ENCODE measurements around the gene ALPK1. TPM values are rescaled to one million over a fixed set of nuclear protein-coding genes. Genes with fewer than 3 reads are reported as not detected.

The ALPK1 gene
- total RNA-seq, 4 donors from 2014 or later = 1.8 to 12.6 (median 3.3) TPM

GRCh38 chr4:112377594-112378242 lies 80.5 kb downstream of the ALPK1 start:
- no peaks in the 10 kb centered on the region for H3K27me3 ChIP-seq
- no peak overlapping the region for H3K4me3 ChIP-seq
- intact Hi-C loops (cut with DNase I; ENCODE audit: low total_unique reads) = no loop called here
- H3K27ac ChIP-seq = no peak overlapping the region
- H3K9me3 ChIP-seq = no peaks in the 10 kb centered on the region
- TF ChIP-seq POLR2A (IDR thresholded peaks at IDR 0.05) = no peak
- TF ChIP-seq, protein P1, sequence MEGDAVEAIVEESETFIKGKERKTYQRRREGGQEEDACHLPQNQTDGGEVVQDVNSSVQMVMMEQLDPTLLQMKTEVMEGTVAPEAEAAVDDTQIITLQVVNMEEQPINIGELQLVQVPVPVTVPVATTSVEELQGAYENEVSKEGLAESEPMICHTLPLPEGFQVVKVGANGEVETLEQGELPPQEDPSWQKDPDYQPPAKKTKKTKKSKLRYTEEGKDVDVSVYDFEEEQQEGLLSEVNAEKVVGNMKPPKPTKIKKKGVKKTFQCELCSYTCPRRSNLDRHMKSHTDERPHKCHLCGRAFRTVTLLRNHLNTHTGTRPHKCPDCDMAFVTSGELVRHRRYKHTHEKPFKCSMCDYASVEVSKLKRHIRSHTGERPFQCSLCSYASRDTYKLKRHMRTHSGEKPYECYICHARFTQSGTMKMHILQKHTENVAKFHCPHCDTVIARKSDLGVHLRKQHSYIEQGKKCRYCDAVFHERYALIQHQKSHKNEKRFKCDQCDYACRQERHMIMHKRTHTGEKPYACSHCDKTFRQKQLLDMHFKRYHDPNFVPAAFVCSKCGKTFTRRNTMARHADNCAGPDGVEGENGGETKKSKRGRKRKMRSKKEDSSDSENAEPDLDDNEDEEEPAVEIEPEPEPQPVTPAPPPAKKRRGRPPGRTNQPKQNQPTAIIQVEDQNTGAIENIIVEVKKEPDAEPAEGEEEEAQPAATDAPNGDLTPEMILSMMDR (IDR thresholded peaks at IDR 0.05 in 4 of 5, conservative IDR thresholded peaks at IDR 0.05 in 1 of 5) = no peak
- in situ Hi-C loops (cut with MboI; ENCODE audit: low sequenced_read_pairs in 4 of 4) = no loop called here
- DNase-seq (no peak), ATAC-seq (no peak)
- no peaks in the 10 kb centered on the region for H3K4me1 ChIP-seq
- no peaks in the 10 kb centered on the region for H3K36me3 ChIP-seq

DNA sequence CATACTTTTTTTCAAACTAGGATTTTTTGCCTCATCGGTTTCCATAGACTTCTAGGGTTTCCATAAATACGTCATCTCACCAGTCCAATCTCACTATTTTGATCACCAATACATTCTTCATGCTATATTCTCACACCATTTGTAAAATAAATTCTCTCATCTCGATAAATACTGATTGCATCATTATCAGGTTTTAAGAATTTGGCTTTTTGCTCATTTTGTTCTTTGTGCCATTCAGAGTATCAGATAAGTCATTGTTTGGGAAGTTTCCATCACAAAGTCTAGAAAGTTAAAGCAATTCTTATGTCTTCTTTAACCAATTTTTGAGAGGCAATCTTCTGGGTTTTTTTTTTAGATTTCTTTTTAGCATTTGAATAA lies 81.1 kb downstream of the ALPK1 start:
- H3K4me1 ChIP-seq = no peaks in the 10 kb centered on the region
- no peaks in the 10 kb centered on the region for H3K9me3 ChIP-seq
- in situ Hi-C loops (cut with MboI; ENCODE audit: low sequenced_read_pairs in 4 of 4) = no loop called here
- TF ChIP-seq, protein P1 (IDR thresholded peaks at IDR 0.05 in 4 of 5, conservative IDR thresholded peaks at IDR 0.05 in 1 of 5) = no peak
- TF ChIP-seq POLR2A (IDR thresholded peaks at IDR 0.05) = no peak
- ATAC-seq (no peak), DNase-seq (no peak)
- no peak overlapping the region for H3K27ac ChIP-seq
- intact Hi-C loops (cut with DNase I; ENCODE audit: low total_unique reads) = no loop called here
- H3K36me3 ChIP-seq = no peaks in the 10 kb centered on the region
- no peaks in the 10 kb centered on the region for H3K27me3 ChIP-seq
- no peak overlapping the region for H3K4me3 ChIP-seq

- Histone ChIP-seq H3K4me1 (no peaks in the 10 kb centered on the region), H3K4me3 (peak overlapping the region in 3 of 4 donors; percentile 19 to 41 (median 33)), H3K27ac (no peak overlapping the region), H3K27me3 (no peaks in the 10 kb centered on the region), H3K9me3 (no peaks in the 10 kb centered on the region), H3K36me3 (no peaks in the 10 kb centered on the region)
- DNase-seq = no peak
- intact Hi-C loops (cut with DNase I; ENCODE audit: low total_unique reads) (no loop called here), in situ Hi-C loops (cut with MboI; ENCODE audit: low sequenced_read_pairs in 4 of 4) (no loop called here)
- peak in 1 of 2 donors; percentile 58 for ATAC-seq
- TF ChIP-seq, protein P1 (IDR thresholded peaks at IDR 0.05 in 4 of 5, conservative IDR thresholded peaks at IDR 0.05 in 1 of 5) = no peak
- TF ChIP-seq POLR2A (IDR thresholded peaks at IDR 0.05) = no peak
Measured at GRCh38 chr4:112378858-112379257, 81.7 kb downstream of the ALPK1 start.

DNA sequence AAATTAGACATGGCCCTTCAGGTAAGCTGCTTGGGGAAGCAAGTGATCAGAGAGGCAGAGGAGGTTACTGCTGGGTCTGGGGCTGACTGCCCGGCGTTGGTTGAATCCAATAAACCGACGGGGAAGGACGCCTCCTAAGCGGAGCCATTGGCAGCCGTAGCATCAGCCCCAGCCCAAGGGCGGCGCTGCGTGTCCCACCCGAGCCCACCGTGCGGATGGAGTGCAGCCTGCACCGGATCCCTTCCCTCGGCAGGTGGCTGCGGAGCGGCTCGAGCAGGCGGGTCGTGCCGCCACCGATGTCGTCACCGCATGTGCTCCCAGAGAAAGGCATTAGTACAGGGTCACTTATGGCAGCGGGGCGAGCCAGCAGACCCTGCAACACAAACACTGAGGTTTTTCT lies 82.1 kb downstream of the ALPK1 start:
- no peak for TF ChIP-seq POLR2A (IDR thresholded peaks at IDR 0.05)
- TF ChIP-seq, protein P1 (IDR thresholded peaks at IDR 0.05 in 4 of 5, conservative IDR thresholded peaks at IDR 0.05 in 1 of 5) = no peak
- Histone ChIP-seq H3K9me3 (no peaks in the 10 kb centered on the region), H3K36me3 (no peaks in the 10 kb centered on the region), H3K27me3 (no peaks in the 10 kb centered on the region), H3K4me1 (no peaks in the 10 kb centered on the region), H3K27ac (no peak overlapping the region), H3K4me3 (peak overlapping the region in 3 of 4 donors; percentile 19 to 41 (median 33))
- in situ Hi-C loops (cut with MboI; ENCODE audit: low sequenced_read_pairs in 4 of 4) = no loop called here
- intact Hi-C loops (cut with DNase I; ENCODE audit: low total_unique reads) = no loop called here
- DNase-seq (no peak), ATAC-seq (no peak)

Measured in gastrocnemius medialis (tissue), 4 donors.